ENCODE data around the gene HAGH.
"Not testable (repeated sequence)": the region's sequence is repeated elsewhere in the genome, so short reads cannot be mapped to it uniquely, and the experiment has no call there.

Gene HAGH

DNA sequence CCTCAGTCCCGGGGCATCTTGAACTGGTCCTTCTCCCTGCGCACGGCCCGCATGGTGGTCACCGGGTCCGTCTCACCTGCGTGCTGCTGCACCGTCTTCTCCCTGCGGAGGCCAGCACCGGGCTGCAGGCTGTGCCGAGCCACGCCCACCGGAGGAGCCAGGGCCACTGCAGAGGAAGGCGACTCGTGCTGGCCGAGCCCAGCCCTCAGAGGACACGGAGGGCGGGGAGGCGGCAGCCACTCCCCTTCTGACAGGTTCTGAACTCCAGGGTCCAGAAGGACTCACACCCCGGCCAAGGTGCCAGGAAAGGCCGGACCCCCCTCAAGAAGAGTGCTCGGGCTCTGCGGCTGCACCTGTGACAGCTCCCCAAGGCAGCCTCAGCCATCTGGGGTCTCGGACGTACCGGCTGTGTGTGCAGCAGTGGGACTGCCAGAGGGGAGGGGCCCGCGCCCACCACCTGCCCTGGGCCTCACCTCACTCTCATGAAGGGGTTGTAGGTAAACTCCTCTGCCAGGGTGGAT is 17.3 kb downstream of the HAGH start:
- no peak for DNase-seq

DNA sequence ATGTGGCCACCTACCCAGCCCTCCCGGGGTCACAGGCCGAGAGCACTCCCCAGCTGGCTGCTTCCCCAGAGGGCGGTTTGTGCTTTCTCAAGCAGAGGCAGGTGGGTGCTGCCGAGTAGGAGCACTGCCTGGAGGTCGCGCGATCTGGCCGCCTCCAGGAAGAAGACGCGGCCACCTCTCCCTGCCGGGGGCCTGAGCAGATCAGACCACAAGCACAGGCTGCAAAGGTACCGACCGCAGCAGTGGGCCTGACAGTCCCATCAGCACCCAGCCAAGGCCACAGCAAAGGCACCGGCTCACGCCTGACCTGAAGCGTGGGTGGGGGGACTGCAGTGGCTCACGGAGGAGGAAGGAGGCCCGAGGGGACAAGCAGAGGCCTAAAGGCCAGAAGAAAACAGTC is 17.9 kb downstream of the HAGH start:
- DNase-seq, result no peak

DNA sequence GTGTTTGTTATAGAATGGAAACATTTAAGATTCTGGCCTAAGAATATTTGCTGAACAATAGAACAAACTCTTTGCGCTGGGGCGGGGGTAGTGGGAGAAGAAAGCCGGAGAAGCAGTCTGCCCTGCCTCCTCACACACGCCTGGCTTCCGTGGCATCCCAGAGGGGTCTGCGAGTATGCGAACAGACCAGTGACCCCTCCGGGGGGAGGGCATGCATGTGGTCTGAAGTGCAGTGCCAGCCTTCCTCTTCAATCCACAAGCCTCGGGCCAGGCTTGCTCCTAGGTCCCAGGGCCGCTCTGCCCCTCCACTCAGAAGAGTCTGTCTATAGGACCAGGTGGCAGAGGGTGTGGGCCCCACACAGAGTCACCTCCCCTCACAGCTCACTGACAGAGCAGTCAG is 19.0 kb downstream of the HAGH start:
- DNase-seq, result no peak

DNA sequence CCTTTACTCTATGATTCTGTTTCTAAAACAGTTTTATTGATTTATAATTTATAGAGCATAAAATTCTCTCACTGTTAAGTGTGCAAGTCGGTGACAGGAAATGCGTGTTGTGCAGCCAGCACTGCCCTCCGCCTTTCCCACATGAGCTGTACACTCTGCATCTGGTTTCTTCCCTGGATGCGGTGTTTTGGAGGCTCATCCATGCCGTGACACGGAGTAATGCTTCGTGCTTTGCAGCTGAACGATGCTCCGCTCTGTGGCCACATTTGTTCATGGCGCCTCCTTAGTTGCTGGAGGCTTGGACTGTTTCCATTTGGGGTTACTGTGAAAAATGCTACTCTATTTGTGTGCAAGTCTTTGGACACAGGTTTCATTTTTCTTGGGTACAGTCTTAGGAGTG is 25.9 kb downstream of the HAGH start:
- DNase-seq, result no peak

DNA sequence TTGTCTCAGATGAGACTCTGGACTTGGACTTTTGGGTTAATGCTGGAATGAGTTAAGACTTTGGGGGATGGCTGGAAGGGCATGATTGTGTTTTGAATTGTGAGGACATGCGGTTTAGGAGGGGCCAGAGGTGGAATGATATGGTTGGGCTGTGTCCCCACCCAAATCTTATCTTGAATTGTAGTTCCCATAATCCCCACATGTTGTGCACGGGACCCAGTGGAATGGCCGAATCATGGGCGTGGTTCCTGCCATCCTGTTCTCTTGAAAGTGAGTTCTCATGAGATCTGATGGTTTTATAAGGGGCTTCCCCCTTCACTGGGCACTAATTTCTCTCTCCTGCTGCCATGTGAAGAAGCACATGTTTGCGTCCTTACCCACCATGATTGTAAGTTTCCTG is 27.4 kb downstream of the HAGH start:
- not testable (repeated sequence) for DNase-seq

DNA sequence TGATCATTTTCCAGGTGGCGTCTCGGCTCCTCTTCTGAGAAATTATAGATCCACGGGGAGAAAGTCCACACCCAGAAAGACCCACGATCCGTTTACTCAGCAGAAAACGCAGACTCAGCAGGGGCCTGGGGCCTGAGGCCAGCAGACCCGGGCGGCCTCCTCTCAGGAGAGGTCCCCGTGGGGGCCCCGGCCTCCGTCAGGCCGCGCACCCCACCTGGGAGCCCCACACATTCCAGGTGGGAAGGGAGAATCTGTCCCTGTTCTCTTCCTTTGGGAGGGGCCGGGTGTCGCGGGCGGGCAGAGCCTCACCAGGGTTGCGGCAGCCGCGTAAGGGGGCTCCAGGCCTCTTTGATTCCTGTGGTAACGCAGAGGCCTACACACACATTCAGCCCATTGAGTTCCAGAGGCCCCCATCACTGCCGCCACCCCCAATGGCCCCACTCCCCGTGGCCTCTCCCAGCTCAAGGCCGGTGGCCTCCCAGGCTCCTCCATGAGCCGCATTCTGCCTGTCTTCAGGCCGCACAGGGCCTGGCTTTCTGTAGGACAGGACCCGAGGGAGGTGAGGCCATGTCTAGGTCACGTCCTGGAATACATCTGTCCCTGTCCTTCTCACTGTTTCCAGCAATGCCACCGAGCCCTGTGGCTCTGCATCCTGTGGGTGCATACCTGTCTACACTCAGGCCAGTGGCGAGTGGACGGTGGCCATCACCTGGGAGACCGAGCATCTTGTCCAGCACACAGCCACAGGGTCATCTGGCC is 31.5 kb downstream of the HAGH start:
- DNase-seq, result no peak

DNA sequence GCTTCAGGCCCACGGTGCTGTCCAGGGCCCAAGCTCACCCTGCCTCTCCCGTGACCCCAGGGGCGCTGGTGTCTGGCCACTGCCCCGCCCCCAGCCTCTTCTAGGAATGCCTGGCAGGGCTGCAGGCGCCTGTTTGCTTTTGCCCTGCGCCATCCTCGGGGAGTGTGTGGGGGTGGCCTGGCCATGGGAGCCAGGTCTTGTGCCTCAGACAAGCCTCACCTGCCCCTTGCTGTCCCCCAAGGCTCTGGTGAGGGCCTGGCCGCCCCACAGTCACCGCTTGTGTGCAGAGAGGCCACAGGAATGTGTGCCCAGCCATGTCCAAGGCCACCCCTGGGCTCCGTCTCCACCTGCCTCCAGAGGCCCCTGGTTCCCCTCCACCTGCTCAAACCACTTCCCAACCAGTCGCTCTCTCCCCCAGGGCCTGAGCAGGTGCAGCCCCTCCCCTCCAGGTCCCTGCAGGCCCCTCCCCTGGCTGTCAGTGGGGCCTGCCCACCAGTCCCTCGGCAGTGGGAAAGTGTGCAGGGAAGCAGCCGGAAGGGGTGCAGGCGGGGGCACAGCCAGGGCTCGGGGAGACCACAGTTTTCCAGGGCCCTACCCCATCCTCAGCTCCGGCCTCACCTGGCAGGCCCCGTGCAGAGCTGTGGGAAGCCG is 32.3 kb downstream of the HAGH start:
- no peak for DNase-seq

DNA sequence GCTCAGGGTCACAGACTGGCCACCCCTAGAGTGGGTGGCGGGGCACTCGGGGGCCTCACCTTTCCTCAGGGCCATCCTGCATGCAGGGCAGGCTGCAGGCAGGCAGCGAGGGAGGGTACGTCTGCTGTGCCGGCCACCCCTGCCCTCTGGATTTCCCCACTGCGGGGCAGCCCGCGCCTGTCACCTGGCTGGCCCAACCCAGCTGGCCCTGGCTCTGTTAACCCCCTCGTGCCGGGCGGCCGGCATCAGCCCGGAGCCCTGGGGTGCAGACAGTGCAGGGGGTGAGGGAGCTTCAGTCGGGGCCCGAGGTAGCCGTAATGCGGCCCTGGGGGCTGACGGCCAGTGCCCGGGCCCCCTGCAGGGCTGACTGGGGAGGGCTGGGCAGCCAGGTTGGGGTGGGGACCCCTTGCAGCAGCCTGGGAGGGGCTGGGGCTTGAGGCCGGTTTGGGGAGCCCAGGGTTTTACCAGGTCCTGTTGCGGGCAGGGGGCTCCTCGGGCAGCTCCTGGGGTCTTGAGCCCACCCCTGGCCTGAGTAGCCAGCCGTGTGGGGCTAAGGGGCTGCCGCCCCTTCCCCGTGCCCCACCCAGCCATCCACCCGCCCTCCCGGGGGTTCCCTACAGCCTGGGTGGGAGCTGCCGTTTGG is 32.9 kb downstream of the HAGH start, which contains the start of gene IGFALS:
Gene IGFALS, minus strand, starts transcription at position 128 of the 643 bp plus-strand sequence. Its CDS starts 53 bp downstream, at position 75.
- no peak for DNase-seq

DNA sequence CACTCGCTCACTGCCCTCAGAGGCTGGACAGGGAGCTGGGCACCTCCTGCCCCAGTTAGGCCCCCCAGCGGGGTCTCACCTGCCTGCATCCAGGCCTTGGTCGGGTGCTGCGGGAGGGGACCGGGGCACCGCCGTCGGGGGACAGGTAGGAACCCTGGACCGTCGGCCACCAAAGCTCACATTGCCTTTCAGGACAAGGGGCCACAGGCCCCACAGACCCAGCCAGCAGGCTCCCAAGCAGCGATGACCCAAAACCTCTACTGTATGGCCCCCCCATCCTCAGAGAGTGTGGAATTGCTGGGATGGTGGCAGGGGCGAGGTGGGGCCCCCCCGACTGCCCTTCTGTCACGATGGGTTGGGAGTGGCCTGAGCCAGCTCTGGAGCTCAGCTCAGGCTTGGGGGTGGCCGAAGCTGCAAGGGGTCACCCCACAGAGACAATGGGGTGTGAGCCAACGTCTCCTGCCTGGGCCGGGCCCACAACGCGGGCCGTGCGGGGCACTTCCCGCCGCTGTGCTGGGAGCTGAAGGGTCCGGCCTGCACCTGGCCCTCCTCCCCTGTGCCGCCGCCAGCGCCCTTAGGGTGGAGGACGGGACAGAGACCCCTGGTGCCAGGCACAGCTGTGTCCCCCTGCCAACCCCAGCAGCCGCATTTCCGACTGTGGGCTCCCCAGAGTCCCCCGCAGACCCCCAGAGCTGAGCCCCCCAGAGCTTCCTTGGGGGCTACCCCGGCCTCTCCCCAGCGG is 33.6 kb downstream of the HAGH start:
- DNase-seq, result no peak

DNA sequence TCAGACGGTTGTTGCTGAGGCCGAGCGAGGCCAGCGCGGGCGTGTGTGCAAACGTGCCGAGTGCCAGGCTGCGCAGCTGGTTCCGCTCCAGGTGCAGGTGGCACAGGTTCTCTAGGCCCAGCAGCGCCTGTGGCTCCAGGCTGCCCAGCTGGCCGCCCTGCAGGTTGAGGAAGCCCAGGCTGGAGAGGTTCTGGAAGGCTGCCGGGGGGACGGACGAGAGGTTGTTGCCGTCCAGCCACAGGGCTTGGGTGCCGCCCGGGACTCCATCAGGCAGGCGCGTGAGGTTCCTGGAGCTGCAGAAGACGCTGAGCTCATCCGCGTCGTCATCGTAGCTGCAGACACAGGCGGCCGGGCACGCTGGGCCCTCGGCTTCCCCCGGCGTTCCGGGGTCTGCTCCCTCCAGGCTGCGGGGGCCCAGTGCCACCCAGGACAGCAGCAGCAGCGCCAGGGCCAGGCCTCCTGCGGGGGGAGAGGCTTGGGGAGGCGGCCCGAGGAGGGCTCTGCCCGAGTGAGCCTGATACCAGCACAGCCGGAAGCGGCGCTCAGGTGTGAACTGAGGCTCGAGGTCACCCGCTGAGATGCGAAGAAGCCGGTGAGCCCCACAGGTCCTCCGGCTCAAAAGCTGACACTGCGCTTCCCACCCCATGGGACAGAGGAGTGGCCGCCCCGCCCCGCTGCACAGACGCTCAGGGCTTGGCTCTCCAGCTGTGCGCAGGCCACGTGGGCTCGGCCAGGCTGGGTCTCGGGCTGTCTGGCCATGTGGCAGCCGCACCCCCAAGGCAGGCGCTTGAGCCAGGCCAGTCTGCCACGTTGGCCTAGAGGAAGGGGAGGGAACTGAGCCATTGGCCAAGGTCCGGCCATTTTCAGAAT is 34.4 kb downstream of the HAGH start:
- DNase-seq, result no peak

DNA sequence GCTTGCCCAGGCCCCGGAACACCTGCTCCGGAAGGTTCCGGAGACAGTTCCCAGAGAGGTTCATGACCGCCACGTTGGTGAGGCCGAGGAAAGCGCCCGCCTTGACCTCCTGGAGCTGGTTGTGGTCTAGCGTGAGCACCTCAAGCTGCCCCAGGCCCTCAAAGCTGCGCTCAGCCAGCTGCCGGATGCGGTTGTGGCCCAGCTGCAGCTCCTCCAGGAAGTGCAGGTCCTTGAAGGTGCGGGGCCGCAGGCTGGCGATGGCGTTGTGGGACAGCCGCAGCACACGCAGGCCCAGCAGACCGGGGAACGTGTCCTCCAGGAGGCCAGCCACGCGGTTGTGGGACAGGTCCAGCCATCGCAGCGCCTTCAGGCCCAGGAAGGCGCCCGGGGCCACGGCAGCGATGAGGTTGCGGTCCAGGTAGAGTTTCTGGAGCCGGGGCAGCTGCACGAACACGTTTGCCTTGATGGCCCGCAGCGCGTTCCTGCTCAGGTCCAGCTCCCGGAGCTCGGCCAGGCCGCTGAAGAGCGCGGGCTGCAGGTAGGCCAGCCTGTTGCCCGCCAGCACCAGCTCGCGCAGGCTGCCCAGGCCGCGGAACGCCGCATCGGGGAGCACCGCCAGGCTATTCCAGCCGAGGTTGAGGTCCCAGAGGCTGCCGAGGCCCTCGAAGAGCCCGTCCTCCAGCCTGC is 35.2 kb downstream of the HAGH start:
- DNase-seq, result no peak

DNA sequence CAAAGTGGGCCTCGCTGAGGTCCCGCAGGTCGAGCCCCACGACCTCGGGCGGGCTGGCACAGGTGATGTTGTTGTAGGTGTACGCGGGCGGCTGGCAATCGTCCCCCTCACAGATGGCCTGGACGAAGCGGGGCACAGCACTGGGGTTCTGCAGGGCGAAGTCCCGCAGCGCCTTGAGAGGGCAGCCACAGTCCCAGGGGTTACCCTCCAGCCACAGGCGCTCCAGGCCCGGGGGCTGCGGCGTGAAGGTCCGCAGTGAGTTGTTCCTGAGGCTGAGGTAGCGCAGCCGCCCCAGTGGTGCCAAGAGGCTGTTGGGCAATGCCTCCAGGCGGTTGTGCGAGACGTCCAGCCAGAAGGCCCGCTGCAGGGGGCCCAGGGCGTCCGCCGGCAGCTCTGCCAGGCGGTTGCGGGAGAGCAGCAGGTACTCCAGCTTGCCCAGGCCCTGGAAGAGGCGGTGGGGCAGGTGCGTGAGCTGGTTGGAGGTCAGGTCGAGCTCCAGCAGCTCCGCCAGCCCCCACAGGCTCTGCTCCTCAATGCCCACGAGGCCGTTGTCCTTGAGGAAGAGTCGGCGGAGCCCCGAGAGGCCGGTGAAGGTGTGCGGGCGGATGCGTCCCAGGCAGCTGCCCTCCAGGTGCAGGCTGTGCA is 35.9 kb downstream of the HAGH start:
- no peak for DNase-seq

DNA sequence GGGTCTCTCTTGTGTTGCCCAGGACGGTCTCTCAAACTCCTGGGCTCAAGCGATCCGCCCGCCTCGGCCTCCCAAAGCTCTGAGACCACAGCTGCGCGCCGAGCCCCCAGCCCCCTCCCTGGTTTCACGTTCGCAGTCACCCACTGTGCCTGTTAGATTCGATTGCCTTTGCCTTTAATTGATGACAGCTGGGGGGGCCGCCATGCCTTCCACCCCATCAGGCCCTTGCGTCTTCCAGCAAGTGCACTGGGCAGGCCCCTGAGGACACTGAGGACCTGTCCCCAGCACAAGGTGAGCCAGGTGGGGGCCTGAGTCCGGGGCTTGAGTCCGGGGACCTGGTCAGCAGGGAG is 36.4 kb downstream of the HAGH start:
- DNase-seq, result no peak

DNA sequence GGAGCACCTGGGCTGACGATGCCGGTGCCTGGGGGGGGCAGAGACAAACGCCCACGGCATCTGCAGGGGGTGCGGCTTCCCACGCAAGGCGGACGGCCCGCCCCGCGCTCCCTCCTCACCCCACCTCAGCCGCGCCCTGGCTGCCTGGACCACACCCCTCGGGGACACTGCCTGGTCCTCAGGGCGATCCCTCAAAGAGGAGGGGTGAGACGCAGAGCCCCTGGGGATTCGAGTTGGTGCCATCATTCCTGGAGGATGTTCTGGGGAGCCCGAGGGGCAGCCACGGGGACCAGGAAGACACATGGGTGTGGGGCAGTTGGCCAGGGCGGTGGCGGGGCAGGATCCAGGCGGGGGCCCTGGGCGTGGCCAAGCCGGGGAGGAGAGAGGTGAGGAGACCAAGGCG is 37.0 kb downstream of the HAGH start:
- no peak for DNase-seq

DNA sequence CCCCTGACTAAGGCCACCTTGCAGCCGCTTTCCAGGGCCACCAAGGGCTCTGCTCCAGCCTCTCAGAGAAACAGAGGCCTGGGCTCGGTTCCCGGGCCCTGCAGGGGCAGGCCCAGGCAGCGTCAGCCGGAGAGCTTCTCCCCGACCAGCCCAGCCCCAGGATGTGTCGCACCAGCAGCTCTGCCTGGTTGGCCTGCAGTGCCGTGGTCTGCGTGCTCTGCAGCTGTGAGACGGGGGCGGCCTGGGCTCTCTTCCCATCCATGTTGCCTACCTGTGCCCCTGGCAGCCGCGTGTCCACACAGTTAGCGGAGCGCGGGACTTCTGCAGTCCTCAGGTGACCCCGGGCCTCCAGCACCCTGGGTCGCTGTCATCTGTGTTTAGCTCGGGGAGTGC is 37.9 kb downstream of the HAGH start:
- DNase-seq, result no peak

DNA sequence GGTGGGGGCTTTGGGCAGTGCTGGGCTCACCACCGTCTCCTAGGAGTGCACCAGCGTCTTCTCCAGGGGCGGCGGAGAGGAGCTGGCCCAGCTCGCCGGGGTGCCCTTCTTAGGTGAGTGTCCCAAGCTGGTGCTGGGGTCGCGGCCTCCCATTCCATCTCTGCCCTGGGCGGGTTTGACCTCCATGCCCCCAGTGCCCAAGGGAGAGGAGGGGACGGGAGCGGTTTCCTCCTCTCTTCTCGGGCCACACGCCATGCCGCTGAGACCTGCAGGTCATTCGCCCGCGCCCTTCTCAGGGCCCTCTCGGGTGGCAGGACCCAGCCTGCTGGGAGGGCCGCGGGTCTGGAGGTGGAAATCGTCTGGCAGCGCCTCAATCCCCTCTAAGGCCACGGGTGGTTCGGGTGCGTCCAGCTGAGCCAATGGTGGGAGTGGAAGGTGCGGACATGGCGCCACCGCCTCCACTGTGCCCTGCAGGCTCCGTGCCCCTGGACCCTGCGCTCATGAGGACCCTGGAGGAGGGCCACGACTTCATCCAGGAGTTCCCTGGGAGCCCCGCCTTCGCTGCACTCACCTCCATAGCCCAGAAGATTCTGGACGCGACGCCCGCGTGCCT is 38.4 kb downstream of the HAGH start:
- DNase-seq, result no peak

DNA sequence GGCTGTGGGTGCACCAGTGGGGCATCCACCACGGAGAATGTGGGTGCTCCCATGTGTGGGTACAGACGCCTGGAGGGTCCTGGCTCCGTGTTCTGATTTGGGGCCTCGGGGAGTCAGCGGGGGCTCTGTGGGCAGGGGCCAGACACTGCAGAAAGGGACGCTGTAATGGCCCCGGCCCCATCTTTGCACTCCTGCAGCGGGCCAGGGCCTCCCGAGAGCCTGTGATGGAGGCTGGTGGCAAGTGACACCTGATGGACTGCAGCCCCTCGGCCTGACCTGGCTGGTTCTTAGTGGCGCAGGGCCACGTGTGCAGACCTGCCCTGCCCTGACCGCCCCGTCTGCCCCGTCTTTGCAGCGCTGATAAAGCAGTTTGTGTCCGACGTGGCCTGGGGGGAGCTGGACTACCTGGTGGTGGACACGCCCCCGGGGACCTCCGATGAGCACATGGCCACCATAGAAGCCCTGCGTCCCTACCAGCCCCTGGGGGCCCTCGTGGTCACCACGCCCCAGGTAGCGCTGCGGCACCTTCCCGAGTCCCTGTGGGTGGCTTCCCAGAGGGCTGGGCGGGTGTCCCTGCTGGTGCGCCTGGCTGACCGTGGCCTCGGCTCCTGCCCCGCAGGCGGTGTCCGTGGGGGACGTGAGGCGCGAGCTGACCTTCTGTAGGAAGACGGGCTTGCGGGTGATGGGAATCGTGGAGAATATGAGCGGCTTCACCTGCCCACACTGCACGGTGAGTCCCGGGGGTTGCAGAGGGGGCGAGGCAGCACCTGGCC is 39.1 kb downstream of the HAGH start:
- no peak for DNase-seq

DNA sequence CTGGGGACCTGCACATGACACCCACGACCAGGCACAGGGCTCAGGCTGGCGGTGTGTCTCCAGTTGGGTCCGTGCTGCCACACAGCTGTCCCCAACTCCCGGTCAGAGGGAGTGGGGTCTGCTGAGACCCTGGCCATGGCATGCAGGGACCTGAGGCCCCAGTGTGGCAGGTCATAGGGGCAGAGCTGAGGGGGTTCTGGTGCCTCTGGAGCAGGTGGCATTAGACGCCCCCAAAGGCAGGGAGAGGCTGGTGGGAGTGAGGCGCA is 39.6 kb downstream of the HAGH start:
- no peak for DNase-seq

DNA sequence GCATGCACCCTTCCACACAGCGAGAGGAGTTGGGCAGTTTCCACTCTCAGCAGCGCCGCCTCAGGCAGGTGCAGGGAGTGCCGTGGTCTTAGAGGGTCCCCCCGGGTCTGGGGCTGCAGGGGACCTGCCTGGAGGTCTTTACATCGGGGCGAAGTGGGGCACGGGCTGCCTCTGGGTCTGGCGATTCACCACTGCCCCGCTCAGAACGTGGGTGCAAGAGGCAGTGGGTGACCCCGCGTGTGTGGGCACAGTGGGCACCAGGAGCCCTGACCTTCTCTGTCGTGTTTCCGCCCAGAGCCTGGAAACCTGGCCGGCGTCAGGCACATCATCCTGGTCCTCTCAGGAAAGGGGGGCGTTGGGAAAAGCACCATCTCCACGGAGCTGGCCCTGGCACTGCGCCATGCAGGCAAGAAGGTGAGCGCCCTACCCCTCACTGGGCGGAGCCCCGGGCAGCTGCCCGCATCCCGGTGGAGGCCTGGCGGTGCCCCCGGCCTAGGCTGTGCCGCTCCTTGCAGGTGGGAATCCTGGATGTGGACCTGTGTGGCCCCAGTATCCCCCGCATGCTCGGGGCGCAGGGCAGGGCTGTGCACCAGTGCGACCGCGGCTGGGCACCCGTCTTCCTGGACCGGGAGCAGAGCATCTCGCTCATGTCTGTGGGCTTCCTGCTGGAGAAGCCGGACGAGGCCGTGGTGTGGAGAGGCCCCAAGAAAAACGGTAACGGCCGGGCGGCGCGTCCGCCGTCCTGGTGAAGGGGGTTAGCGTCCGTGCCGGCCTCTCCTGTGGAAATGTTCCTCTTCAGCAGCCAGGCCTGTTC is 40.2 kb downstream of the HAGH start:
- no peak for DNase-seq

DNA sequence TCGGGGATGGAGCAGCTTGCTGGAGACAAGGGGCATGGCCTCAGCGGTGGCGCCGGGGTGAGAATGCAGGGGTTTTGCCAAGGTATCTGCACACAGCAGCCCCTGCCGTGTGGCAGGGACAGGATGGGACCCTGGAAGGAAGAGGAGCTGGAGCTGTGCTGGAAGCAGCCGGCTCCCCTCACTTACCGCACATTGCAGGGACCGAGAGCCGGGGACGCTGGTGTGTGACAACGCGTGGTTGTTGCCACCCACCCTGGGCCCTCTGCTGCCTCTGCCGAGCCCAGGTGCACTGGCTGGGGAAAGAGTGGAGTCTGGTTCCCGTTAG is 40.8 kb downstream of the HAGH start:
- DNase-seq, result no peak

All from NCI-H1092 treated with DMSO at 0.1 percent for 48 hours (cell line).